ENCODE measurements around the gene EBP. TPM values are rescaled to one million over a fixed set of nuclear protein-coding genes. Genes with fewer than 3 reads are reported as not detected.
"Not testable (repeated sequence)": the region's sequence is repeated elsewhere in the genome, so short reads cannot be mapped to it uniquely, and the experiment has no call there.

The EBP gene
- total RNA-seq, 1 donor from 2014 or later, result 48.0 TPM

- DNase-seq (ENCODE audit: extremely low read depth, low read depth, low spot score), result no peak
Observed at GRCh38 chrX:48520976-48521352, 644 bp upstream of the EBP start.

GRCh38 chrX:48522291-48522690 lies 683 bp downstream of the EBP start:
- no peak for DNase-seq (ENCODE audit: extremely low read depth, low read depth, low spot score)

- DNase-seq (ENCODE audit: extremely low read depth, low read depth, low spot score), result no peak
Observed at GRCh38 chrX:48523682-48524081, 2.1 kb downstream of the EBP start.

GRCh38 chrX:48525853-48526252 lies 4.2 kb downstream of the EBP start:
- not testable (repeated sequence) for DNase-seq (ENCODE audit: extremely low read depth, low read depth, low spot score)

GRCh38 chrX:48530736-48531135 lies 9.1 kb downstream of the EBP start:
- no peak for DNase-seq (ENCODE audit: extremely low read depth, low read depth, low spot score)

- DNase-seq (ENCODE audit: extremely low read depth, low read depth, low spot score), result no peak
Observed at GRCh38 chrX:48531358-48531959, 9.9 kb downstream of the EBP start.

GRCh38 chrX:48532161-48532560 lies 10.6 kb downstream of the EBP start:
- DNase-seq (ENCODE audit: extremely low read depth, low read depth, low spot score), result no peak

GRCh38 chrX:48533165-48533564 lies 11.6 kb downstream of the EBP start:
- no peak for DNase-seq (ENCODE audit: extremely low read depth, low read depth, low spot score)

- DNase-seq (ENCODE audit: extremely low read depth, low read depth, low spot score), result no peak
Observed at GRCh38 chrX:48538641-48539344, 17.2 kb downstream of the EBP start.

GRCh38 chrX:48539345-48540027 lies 17.9 kb downstream of the EBP start, which contains the start of gene TBC1D25:
TBC1D25 (plus strand) TSS chrX:48539714; CDS start chrX:48539798, 84 bp downstream.
- peak; percentile 73 for DNase-seq (ENCODE audit: extremely low read depth, low read depth, low spot score)

GRCh38 chrX:48540028-48540375 lies 18.4 kb downstream of the EBP start:
- no peak for DNase-seq (ENCODE audit: extremely low read depth, low read depth, low spot score)

- DNase-seq (ENCODE audit: extremely low read depth, low read depth, low spot score), result no peak
Observed at GRCh38 chrX:48540480-48540879, 18.9 kb downstream of the EBP start.

- DNase-seq (ENCODE audit: extremely low read depth, low read depth, low spot score), result no peak
Observed at GRCh38 chrX:48541140-48541814, 19.7 kb downstream of the EBP start.

- DNase-seq (ENCODE audit: extremely low read depth, low read depth, low spot score), result no peak
Observed at GRCh38 chrX:48548871-48549270, 27.3 kb downstream of the EBP start.

- DNase-seq (ENCODE audit: extremely low read depth, low read depth, low spot score), result not testable (repeated sequence)
Observed at GRCh38 chrX:48555731-48556325, 34.2 kb downstream of the EBP start.

GRCh38 chrX:48558271-48558670 lies 36.7 kb downstream of the EBP start:
- no peak for DNase-seq (ENCODE audit: extremely low read depth, low read depth, low spot score)

GRCh38 chrX:48559636-48560035 lies 38.0 kb downstream of the EBP start:
- DNase-seq (ENCODE audit: extremely low read depth, low read depth, low spot score), result no peak

GRCh38 chrX:48560056-48560455 lies 38.4 kb downstream of the EBP start:
- DNase-seq (ENCODE audit: extremely low read depth, low read depth, low spot score), result no peak

GRCh38 chrX:48560681-48561080 lies 39.1 kb downstream of the EBP start:
- no peak for DNase-seq (ENCODE audit: extremely low read depth, low read depth, low spot score)

- DNase-seq (ENCODE audit: extremely low read depth, low read depth, low spot score), result no peak
Observed at GRCh38 chrX:48569958-48570357, 48.4 kb downstream of the EBP start.

- DNase-seq (ENCODE audit: extremely low read depth, low read depth, low spot score), result peak; percentile 56
Observed at GRCh38 chrX:48573690-48574269, 52.2 kb downstream of the EBP start.

Measured in glomerular endothelial cell (primary cell).